IMR-90 (cell line): ENCODE data around the gene TSEN34. TPM values are rescaled to one million over a fixed set of nuclear protein-coding genes. Genes with fewer than 3 reads are reported as not detected.

Experiments
- ATAC-seq: fragments of 200-7000 bp; cut with Tn5 transposase; 2 replicates; pipeline ENCODE4 v1.9.1; 2020; ENCODE audit warnings: low read depth, mild to moderate bottlenecking, moderate library complexity
- BruUV-seq: library from RNA; stranded (reverse); fragments of 400-500 nt; replicated peaks from 2 replicates; lab custom pipeline; 2021; lab: Mats Ljungman, UMichigan
- CTCF ChIA-PET: fragments of 300-600 bp; formaldehyde crosslinking; extraction: SDS; loops from one replicate; lab custom pipeline; 2021; ENCODE audit warnings: antibody characterized with exemption; lab: Yijun Ruan, JAX
- POLR2A ChIA-PET: fragments of 300-600 bp; sonication (Branson Sonifier 250); formaldehyde crosslinking; loops from one replicate; lab custom pipeline; 2022; ENCODE audit warnings: antibody characterized with exemption; ENCODE audit not compliant: unreplicated experiment; lab: Charles Lee
- DNase-seq: peaks from one replicate; pipeline ENCODE4 v3.0.0; 2013
- H2AFZ ChIP-seq: replicated peaks from 2 replicates; pipeline ENCODE3; 2013; ENCODE audit warnings: low read length, mild to moderate bottlenecking; ENCODE audit not compliant: poor library complexity
- H2AK5ac ChIP-seq: 2 replicates; pipeline ENCODE4 v1.6.1; 2013; ENCODE audit warnings: low read depth, low read length, inconsistent platforms
- H2AK9ac ChIP-seq: replicated peaks from 2 replicates; pipeline ENCODE3; 2013; ENCODE audit warnings: mild to moderate bottlenecking, low read depth, low read length, moderate library complexity; ENCODE audit not compliant: poor library complexity
- H2BK120ac ChIP-seq: 2 replicates; pipeline ENCODE4 v1.6.1; 2013; ENCODE audit warnings: low read depth, low read length, inconsistent platforms
- H2BK15ac ChIP-seq: 3 replicates; pipeline ENCODE4 v1.6.1; 2013; ENCODE audit warnings: low read depth, low read length, inconsistent platforms
- H2BK20ac ChIP-seq: 2 replicates; pipeline ENCODE4 v1.6.1; 2013; ENCODE audit warnings: low read depth, mild to moderate bottlenecking, inconsistent platforms, low read length, moderate library complexity
- H2BK5ac ChIP-seq: 2 replicates; pipeline ENCODE4 v1.6.1; 2013; ENCODE audit warnings: mild to moderate bottlenecking, low read depth, low read length, inconsistent platforms; ENCODE audit not compliant: poor library complexity, severe bottlenecking
- H3K14ac ChIP-seq: replicated peaks from 2 replicates; pipeline ENCODE4 v1.6.1; 2013; ENCODE audit warnings: low read depth, low read length, inconsistent platforms
- H3K18ac ChIP-seq: 2 replicates; pipeline ENCODE4 v1.6.1; 2013; ENCODE audit warnings: low read depth, low read length, control low read depth
- H3K23ac ChIP-seq: 2 replicates; pipeline ENCODE4 v1.6.1; 2013; ENCODE audit warnings: low read depth, low read length, inconsistent platforms
- H3K27ac ChIP-seq: 2 replicates; pipeline ENCODE4 v1.5.1; 2013; ENCODE audit warnings: mild to moderate bottlenecking, control low read depth, low read length; ENCODE audit not compliant: insufficient read depth
- H3K27me3 ChIP-seq: 2 replicates; pipeline ENCODE4 v1.6.1; 2013; ENCODE audit warnings: low read length; ENCODE audit not compliant: control insufficient read depth, insufficient read depth
- H3K36me3 ChIP-seq: 2 replicates; pipeline ENCODE4 v1.6.1; 2013; ENCODE audit warnings: low read length, mixed read lengths; ENCODE audit not compliant: control insufficient read depth, insufficient read depth
- H3K4ac ChIP-seq: 2 replicates; pipeline ENCODE4 v1.6.1; 2013; ENCODE audit warnings: low read depth, low read length, inconsistent platforms
- H3K4me1 ChIP-seq: 2 replicates; pipeline ENCODE4 v1.6.1; 2013; ENCODE audit warnings: low read length, mixed read lengths; ENCODE audit not compliant: control insufficient read depth, insufficient read depth
- H3K4me2 ChIP-seq: 2 replicates; pipeline ENCODE4 v1.6.1; 2013; ENCODE audit warnings: low read depth, mild to moderate bottlenecking, control low read depth, low read length, moderate library complexity
- H3K4me3 ChIP-seq: 2 replicates; pipeline ENCODE4 v1.5.1; 2013; ENCODE audit warnings: low read depth, mild to moderate bottlenecking, control low read depth, low read length, moderate library complexity; ENCODE audit not compliant: insufficient read depth
- H3K56ac ChIP-seq: 2 replicates; pipeline ENCODE4 v1.6.1; 2013; ENCODE audit warnings: low read length, inconsistent platforms; ENCODE audit not compliant: insufficient read depth; ENCODE audit errors: extremely low read depth
- H3K79me1 ChIP-seq, 2 experiments: 2 replicates each; pipeline ENCODE4 v1.6.1; 2013; ENCODE audit warnings: low read length in 2 of 2, inconsistent platforms in 1 of 2, low read depth in 1 of 2
- H3K9ac ChIP-seq: 2 replicates; pipeline ENCODE4 v1.6.1; 2013; ENCODE audit warnings: low read depth, low read length, control low read depth
- H3K9me1 ChIP-seq: 2 replicates; pipeline ENCODE4 v1.6.1; 2013; ENCODE audit warnings: low read length, inconsistent platforms; ENCODE audit not compliant: insufficient read depth
- H3K9me3 ChIP-seq: 2 replicates; pipeline ENCODE4 v1.6.1; 2013; ENCODE audit warnings: low read length; ENCODE audit not compliant: control insufficient read depth, insufficient read depth
- H4K20me1 ChIP-seq: 2 replicates; pipeline ENCODE4 v1.6.1; 2013; ENCODE audit warnings: low read length, inconsistent platforms; ENCODE audit not compliant: insufficient read depth
- H4K5ac ChIP-seq: 2 replicates; pipeline ENCODE4 v1.6.1; 2013; ENCODE audit warnings: mild to moderate bottlenecking, low read depth, low read length, control low read depth
- H4K8ac ChIP-seq, 2 experiments: 2 replicates each; pipeline ENCODE4 v1.6.1; 2013; ENCODE audit warnings: low read depth in 2 of 2, low read length in 2 of 2, control low read depth in 1 of 2, inconsistent platforms in 1 of 2
- H4K91ac ChIP-seq: 2 replicates; pipeline ENCODE4 v1.6.1; 2013; ENCODE audit warnings: low read depth, low read length, inconsistent platforms; ENCODE audit not compliant: insufficient read depth
- BHLHE40 ChIP-seq: fragments of 150-350 bp; IDR thresholded peaks from 2 replicates; pipeline ENCODE4 v1.6.1; 2016; ENCODE audit warnings: mild to moderate bottlenecking, low read depth, low read length
- CEBPB ChIP-seq: IDR thresholded peaks from 2 replicates; pipeline ENCODE4 v1.6.1; 2012; ENCODE audit warnings: low read depth, low read length, improper control_type of control experiment
- CHD1 ChIP-seq: IDR thresholded peaks from 2 replicates; pipeline ENCODE4 v1.6.1; 2012; ENCODE audit warnings: low read depth, low read length, improper control_type of control experiment
- ELK1 ChIP-seq: fragments of 150-350 bp; IDR thresholded peaks from 2 replicates; pipeline ENCODE4 v1.6.1; 2016; ENCODE audit warnings: low read depth, mild to moderate bottlenecking, low read length, moderate library complexity, borderline replicate concordance
- FOS ChIP-seq: fragments of 150-350 bp; IDR thresholded peaks from 2 replicates; pipeline ENCODE4 v1.6.1; 2016; ENCODE audit warnings: low read depth, low read length
- MAZ ChIP-seq: IDR thresholded peaks from 2 replicates; pipeline ENCODE4 v1.6.1; 2012; ENCODE audit warnings: low read depth, mild to moderate bottlenecking, low read length, improper control_type of control experiment, moderate library complexity, borderline replicate concordance
- MXI1 ChIP-seq: IDR thresholded peaks from 2 replicates; pipeline ENCODE4 v1.6.1; 2012; ENCODE audit warnings: low read depth, mild to moderate bottlenecking, low read length, moderate library complexity, borderline replicate concordance
- NFE2L2 ChIP-seq: fragments of 150-350 bp; IDR thresholded peaks from 2 replicates; pipeline ENCODE4 v1.6.1; 2016; ENCODE audit warnings: low read depth, mild to moderate bottlenecking, low read length
- POLR2A ChIP-seq: IDR thresholded peaks from 2 replicates; pipeline ENCODE4 v1.6.1; 2012; ENCODE audit warnings: mild to moderate bottlenecking, low read depth, low read length
- RAD21 ChIP-seq: IDR thresholded peaks from 2 replicates; pipeline ENCODE4 v1.6.1; 2012; ENCODE audit warnings: low read length, improper control_type of control experiment
- RCOR1 ChIP-seq: IDR thresholded peaks from 2 replicates; pipeline ENCODE4 v1.6.1; 2012; ENCODE audit warnings: mild to moderate bottlenecking, low read length, improper control_type of control experiment; ENCODE audit not compliant: insufficient replicate concordance
- RFX5 ChIP-seq: IDR thresholded peaks from 2 replicates; pipeline ENCODE4 v1.8.0; 2012; ENCODE audit warnings: low read depth, mild to moderate bottlenecking, low read length, moderate library complexity
- SMC3 ChIP-seq: fragments of 150-350 bp; IDR thresholded peaks from 2 replicates; pipeline ENCODE4 v1.6.1; 2016; ENCODE audit warnings: low read depth, mild to moderate bottlenecking, antibody characterized with exemption, low read length, moderate library complexity
- WGBS, 2 experiments: methylation state at CpG; one replicate each; pipeline versions ENCODE4 v1.1.5 to v1.1.7; 2013; ENCODE audit warnings: missing lambda C conversion rate in 2 of 2; ENCODE audit not compliant: insufficient read length in 1 of 2; ENCODE audit errors: extremely low coverage in 2 of 2; 5-methylcytosine and 5-hydroxymethylcytosine counted together
- dilution Hi-C: fragments of 300-500 bp; cut with HindIII; formaldehyde crosslinking; loops from one replicate; pipeline ENCODE4 v1.14.3; 2018; ENCODE audit warnings: low sequenced_read_pairs; ENCODE audit not compliant: unreplicated experiment
- in situ Hi-C: fragments of 300-500 bp; cut with MboI; formaldehyde crosslinking; loops from 3 replicates; pipeline ENCODE4 v1.14.3; 2019; ENCODE audit warnings: low sequenced_read_pairs, inconsistent platforms, mixed read lengths
- intact Hi-C: fragments of 100-400 bp; cut with micrococcal nuclease; formaldehyde crosslinking; loops from 2 replicates; pipeline ENCODE4 v1.10.0; 2022
- polyA plus RNA-seq, 3 experiments: library from polyadenylated mRNA; depleted of rRNA; stranded (reverse); fragments of >200 nt; gene quantifications; 2 replicates each; pipeline ENCODE4 v1.2.3, GENCODE V29; 2012; ENCODE audit warnings: low replicate concordance in 1 of 3
- total RNA-seq: library from RNA; depleted of rRNA; stranded (reverse); fragments of >200 nt; gene quantifications from 2 replicates; pipeline ENCODE4 v1.2.3, GENCODE V29; 2012

Gene TSEN34
- total and polyA plus RNA-seq, 2 of the 4 experiments (the other 2 are of a cell fraction): 32.1 to 69.4 TPM

DNA sequence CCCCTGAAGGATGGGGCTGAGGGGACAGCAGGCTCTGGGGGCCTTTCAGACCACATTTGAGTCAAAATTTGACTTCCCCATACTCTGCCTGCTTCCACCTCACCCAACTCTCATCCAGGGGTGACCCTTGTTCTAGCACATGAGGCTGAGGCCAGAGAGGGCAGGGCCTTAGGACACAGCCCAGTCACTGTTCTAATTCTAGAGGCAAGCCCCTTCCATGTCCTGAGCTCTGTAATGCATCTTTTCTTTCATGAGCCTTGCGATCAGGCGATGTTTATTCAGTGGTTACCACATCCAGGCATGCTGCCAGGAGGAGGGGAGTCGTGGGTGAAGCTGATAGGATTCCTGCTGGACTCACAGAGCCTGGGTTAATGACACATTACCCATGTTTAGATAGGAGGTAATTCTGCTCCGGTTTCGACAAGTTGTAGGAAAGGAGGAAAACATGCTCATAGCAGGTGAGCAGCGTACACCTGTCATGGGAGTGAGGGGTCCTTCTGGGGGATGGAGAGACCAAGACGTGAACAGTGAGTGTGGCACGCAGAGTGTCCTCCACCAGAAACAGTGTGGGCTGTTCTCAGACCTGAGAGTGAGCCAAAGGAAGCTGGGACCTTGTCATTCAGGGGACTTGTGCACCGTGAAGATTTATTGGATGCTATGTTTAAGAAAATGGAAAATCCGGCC, 18.8 kb downstream of the TSEN34 start:
- H3K27ac ChIP-seq: peak overlapping the region; percentile 48; the same call in 1 of the 2 replicates
- no peak overlapping the region for H3K9ac ChIP-seq
- H3K56ac ChIP-seq: no peak overlapping the region
- no peak overlapping the region for H4K8ac ChIP-seq
- in situ Hi-C loops (loop anchor here (10.0 kb wide), 1 partner anchor 245 kb away; no protein-coding TSS in a partner anchor), intact Hi-C loops (loop anchor here (2.0 kb wide), 1 partner anchor 19 kb away; the partner anchor contains the start of gene TSEN34), dilution Hi-C loops (no loop called here)
- DNase-seq (peak; percentile 98), ATAC-seq (peak; percentile 88)
- peaks cover 63% of the 10 kb centered on the region for H4K20me1 ChIP-seq
- peak overlapping the region; percentile 75 for H3K4me2 ChIP-seq
- 10% methylated on average over 5 of the region's 10 CpGs; no CpG with 5 or more reads in 1 of the 2 experiments for WGBS, 2 experiments
- no peak overlapping the region for H3K18ac ChIP-seq
- H2AK9ac ChIP-seq: peak overlapping the region; percentile 73
- no peaks in the 10 kb centered on the region for H3K9me3 ChIP-seq
- H2AK5ac ChIP-seq: peak overlapping the region; percentile 27; the same call in 1 of the 2 replicates
- H3K36me3 ChIP-seq: peaks cover 33% of the 10 kb centered on the region
- H2BK120ac ChIP-seq: no peak overlapping the region
- H2BK20ac ChIP-seq: no peak overlapping the region
- peaks cover 6 to 61% of the 10 kb centered on the region in 2 experiments for H3K79me1 ChIP-seq
- POLR2A ChIA-PET: interaction anchor here (0.6 to 0.7 kb wide), 2 partner anchors 9 to 1911 kb away, joined by 3 read pairs; partner anchors contain the start of gene ZNF787
- H2AFZ ChIP-seq: peak overlapping the region; percentile 67
- CTCF ChIA-PET: interaction anchor here (0.5 to 1.0 kb wide), 3 partner anchors 40 to 401 kb away, joined by 3 to 4 read pairs (median 3); no protein-coding TSS in a partner anchor
- H3K4me3 ChIP-seq: no peak overlapping the region
- peak; percentile 66; the same call in 1 of the 2 replicates for TF ChIP-seq BHLHE40
- TF ChIP-seq POLR2A: peak; percentile 37; the same call in 1 of the 2 replicates
- no peak for TF ChIP-seq ELK1
- TF ChIP-seq RAD21: no peak
- peak; percentile 36; the same call in 1 of the 2 replicates for TF ChIP-seq FOS
- no peak for TF ChIP-seq NFE2L2
- peak; percentile 91 for TF ChIP-seq RCOR1
- peak; percentile 93 for TF ChIP-seq CEBPB
- no peak for TF ChIP-seq CHD1
- TF ChIP-seq MAZ: peak; percentile 78; the same call in 1 of the 2 replicates
- no peak for TF ChIP-seq RFX5
- TF ChIP-seq SMC3: no peak
- TF ChIP-seq MXI1: peak; percentile 66; the same call in 1 of the 2 replicates
- H2BK5ac ChIP-seq: peak overlapping the region; percentile 0
- no peak overlapping the region for H3K14ac ChIP-seq
- no peak overlapping the region for H3K23ac ChIP-seq
- H3K27me3 ChIP-seq: no peaks in the 10 kb centered on the region
- H3K4me1 ChIP-seq: peaks cover 30% of the 10 kb centered on the region
- BruUV-seq: no TSS peak
- no peak overlapping the region for H4K91ac ChIP-seq
- H2BK15ac ChIP-seq: no peak overlapping the region
- H3K4ac ChIP-seq: 0 out of 2 replicates have a peak overlapping the region, but pooled peaks have one; percentile 17
- no peak overlapping the region for H4K5ac ChIP-seq
- H3K9me1 ChIP-seq: peaks cover 27% of the 10 kb centered on the region
